ENCODE results near the gene PSMF1. TPM values are rescaled to one million over a fixed set of nuclear protein-coding genes. Genes with fewer than 3 reads are reported as not detected.

PSMF1 gene
- total and polyA plus RNA-seq, 2 donors from 2014 or later, result 93.2 to 135 TPM

DNA sequence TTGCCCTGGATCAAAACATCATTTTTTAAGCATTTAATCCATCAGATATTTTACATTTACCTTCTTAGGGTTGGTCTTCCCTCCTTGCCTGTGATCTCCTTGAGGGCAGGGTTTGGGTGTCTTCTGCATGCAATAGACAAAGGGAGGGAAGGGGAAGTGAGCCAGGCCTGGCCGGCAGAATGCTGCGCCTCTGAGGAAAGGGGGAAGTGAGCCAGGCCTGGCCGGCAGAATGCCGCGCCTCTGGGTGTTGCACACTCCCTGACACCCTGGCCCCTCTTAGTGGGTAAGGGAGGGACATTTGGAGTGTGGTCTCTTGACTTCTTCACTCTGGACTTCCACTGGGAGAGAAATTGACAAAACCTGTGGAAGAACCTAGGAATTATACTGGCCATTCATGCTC lies 12.4 kb downstream of the PSMF1 start:
- FAIRE-seq, result no peak
- DNase-seq, result peak in 1 of 5 donors; percentile 74

DNA sequence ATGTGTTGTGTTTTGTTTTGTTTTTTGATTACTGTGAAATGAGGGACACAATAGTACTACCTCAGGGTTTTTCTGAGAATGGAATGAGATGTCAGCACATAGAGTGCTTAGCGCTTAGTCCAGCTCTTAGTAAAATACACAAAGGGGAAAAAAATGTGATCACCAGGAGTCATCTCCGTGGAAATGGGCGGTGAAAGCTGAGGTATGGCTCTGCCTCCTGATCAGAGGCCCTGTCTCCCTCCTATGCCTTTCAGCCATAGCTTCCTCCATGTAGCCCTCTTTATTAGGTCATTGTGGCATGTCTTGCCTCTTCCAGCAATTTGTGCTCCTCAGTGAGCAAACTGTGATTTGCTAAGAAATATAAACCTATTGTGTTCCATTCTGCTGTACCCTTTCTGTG lies 13.0 kb downstream of the PSMF1 start:
- FAIRE-seq (no peak), DNase-seq (no peak)
- no peak overlapping the region for H3K4me3 ChIP-seq (ENCODE audit: low read length in 3 of 3)
- no peaks in the 10 kb centered on the region for H3K9me3 ChIP-seq (ENCODE audit: control insufficient read depth in 2 of 3, insufficient read depth in 1 of 3, low read length in 3 of 3)
- H3K36me3 ChIP-seq (ENCODE audit: control insufficient read depth in 2 of 3, insufficient read depth in 3 of 3, low read length in 3 of 3), result peaks cover 17 to 69% (median 53%) of the 10 kb centered on the region in 3 donors
- H3K27me3 ChIP-seq (ENCODE audit: control insufficient read depth, insufficient read depth, low read length), result no peaks in the 10 kb centered on the region
- no peaks in the 10 kb centered on the region for H3K4me1 ChIP-seq (ENCODE audit: control insufficient read depth in 2 of 3, insufficient read depth in 2 of 3, low read depth in 1 of 3, low read length in 3 of 3)
- H3K27ac ChIP-seq (ENCODE audit: low read depth in 2 of 2, low read length in 2 of 2), result no peak overlapping the region
- intact Hi-C loops (cut with DNase I), result no loop called here
- no peak overlapping the region for H3K9ac ChIP-seq (ENCODE audit: low read length in 3 of 3)
- TF ChIP-seq, protein P1, sequence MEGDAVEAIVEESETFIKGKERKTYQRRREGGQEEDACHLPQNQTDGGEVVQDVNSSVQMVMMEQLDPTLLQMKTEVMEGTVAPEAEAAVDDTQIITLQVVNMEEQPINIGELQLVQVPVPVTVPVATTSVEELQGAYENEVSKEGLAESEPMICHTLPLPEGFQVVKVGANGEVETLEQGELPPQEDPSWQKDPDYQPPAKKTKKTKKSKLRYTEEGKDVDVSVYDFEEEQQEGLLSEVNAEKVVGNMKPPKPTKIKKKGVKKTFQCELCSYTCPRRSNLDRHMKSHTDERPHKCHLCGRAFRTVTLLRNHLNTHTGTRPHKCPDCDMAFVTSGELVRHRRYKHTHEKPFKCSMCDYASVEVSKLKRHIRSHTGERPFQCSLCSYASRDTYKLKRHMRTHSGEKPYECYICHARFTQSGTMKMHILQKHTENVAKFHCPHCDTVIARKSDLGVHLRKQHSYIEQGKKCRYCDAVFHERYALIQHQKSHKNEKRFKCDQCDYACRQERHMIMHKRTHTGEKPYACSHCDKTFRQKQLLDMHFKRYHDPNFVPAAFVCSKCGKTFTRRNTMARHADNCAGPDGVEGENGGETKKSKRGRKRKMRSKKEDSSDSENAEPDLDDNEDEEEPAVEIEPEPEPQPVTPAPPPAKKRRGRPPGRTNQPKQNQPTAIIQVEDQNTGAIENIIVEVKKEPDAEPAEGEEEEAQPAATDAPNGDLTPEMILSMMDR (IDR thresholded peaks at IDR 0.05; ENCODE audit: borderline replicate concordance, extremely low read depth, insufficient read depth), result no peak

More for the DNA sequence above, 12.4 kb downstream of the PSMF1 start:
- H3K9me3 ChIP-seq (ENCODE audit: control insufficient read depth in 2 of 3, insufficient read depth in 1 of 3, low read length in 3 of 3), result no peaks in the 10 kb centered on the region
- no peaks in the 10 kb centered on the region for H3K4me1 ChIP-seq (ENCODE audit: control insufficient read depth in 2 of 3, insufficient read depth in 2 of 3, low read depth in 1 of 3, low read length in 3 of 3)
- H3K27me3 ChIP-seq (ENCODE audit: control insufficient read depth, insufficient read depth, low read length), result no peaks in the 10 kb centered on the region
- no peak overlapping the region for H3K9ac ChIP-seq (ENCODE audit: low read length in 3 of 3)
- peaks cover 16 to 70% (median 50%) of the 10 kb centered on the region in 3 donors for H3K36me3 ChIP-seq (ENCODE audit: control insufficient read depth in 2 of 3, insufficient read depth in 3 of 3, low read length in 3 of 3)
- no peak overlapping the region for H3K27ac ChIP-seq (ENCODE audit: low read depth in 2 of 2, low read length in 2 of 2)
- H3K4me3 ChIP-seq (ENCODE audit: low read length in 3 of 3), result no peak overlapping the region
- TF ChIP-seq, protein P1 (IDR thresholded peaks at IDR 0.05; ENCODE audit: borderline replicate concordance, extremely low read depth, insufficient read depth), result no peak
- intact Hi-C loops (cut with DNase I), result no loop called here

DNA sequence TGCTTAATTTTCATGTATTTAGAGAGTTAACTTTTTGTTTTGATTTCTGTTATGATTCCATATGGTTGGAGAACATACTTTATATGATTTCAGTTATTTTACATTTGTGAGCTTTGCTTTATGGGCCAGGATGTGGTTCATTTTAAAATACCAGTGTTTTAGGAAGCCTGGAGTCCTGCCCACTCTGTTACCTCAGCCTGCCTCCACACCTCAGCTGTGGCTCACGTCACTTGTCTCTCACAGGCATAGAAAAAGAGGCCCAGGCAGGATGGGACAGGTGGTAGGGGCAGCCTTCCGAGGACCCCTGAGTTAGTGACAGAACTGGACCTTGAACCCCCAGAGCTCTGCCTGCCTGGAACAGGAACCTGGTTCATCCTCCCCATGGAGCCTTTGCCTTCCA lies 16.0 kb downstream of the PSMF1 start:
- Histone ChIP-seq H3K27ac (ENCODE audit: low read depth in 2 of 2, low read length in 2 of 2) (no peak overlapping the region), H3K36me3 (ENCODE audit: control insufficient read depth in 2 of 3, insufficient read depth in 3 of 3, low read length in 3 of 3) (peaks cover 13 to 45% (median 44%) of the 10 kb centered on the region in 3 donors), H3K9ac (ENCODE audit: low read length in 3 of 3) (no peak overlapping the region), H3K9me3 (ENCODE audit: control insufficient read depth in 2 of 3, insufficient read depth in 1 of 3, low read length in 3 of 3) (no peaks in the 10 kb centered on the region), H3K27me3 (ENCODE audit: control insufficient read depth, insufficient read depth, low read length) (no peaks in the 10 kb centered on the region), H3K4me1 (ENCODE audit: control insufficient read depth in 2 of 3, insufficient read depth in 2 of 3, low read depth in 1 of 3, low read length in 3 of 3) (no peaks in the 10 kb centered on the region), H3K4me3 (ENCODE audit: low read length in 3 of 3) (no peak overlapping the region)
- FAIRE-seq (no peak), DNase-seq (no peak)
- TF ChIP-seq, protein P1 (IDR thresholded peaks at IDR 0.05; ENCODE audit: borderline replicate concordance, extremely low read depth, insufficient read depth), result no peak
- intact Hi-C loops (cut with DNase I), result no loop called here

DNA sequence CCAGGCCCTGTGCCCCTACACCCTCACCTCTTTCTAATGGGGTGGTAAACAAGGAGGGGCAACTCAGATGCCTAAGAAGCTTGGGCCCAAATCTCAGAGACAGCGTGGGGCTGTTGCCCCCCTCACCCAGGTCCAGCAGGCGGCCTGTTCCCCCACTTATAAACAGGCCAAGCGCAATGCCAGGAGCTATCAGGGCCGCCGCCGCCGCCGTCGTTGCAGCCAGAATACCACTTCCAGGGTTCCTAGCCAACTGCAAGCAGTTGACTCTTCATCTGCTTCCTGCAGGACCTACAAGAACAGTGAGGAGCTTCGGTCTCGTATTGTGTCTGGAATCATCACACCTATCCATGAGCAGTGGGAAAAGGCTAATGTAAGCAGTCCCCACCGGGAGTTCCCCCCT lies 16.4 kb downstream of the PSMF1 start:
- FAIRE-seq (no peak), DNase-seq (no peak)
- H3K4me3 ChIP-seq (ENCODE audit: low read length in 3 of 3), result no peak overlapping the region
- no peaks in the 10 kb centered on the region for H3K9me3 ChIP-seq (ENCODE audit: control insufficient read depth in 2 of 3, insufficient read depth in 1 of 3, low read length in 3 of 3)
- H3K9ac ChIP-seq (ENCODE audit: low read length in 3 of 3), result no peak overlapping the region
- TF ChIP-seq, protein P1 (IDR thresholded peaks at IDR 0.05; ENCODE audit: borderline replicate concordance, extremely low read depth, insufficient read depth), result no peak
- no peaks in the 10 kb centered on the region for H3K4me1 ChIP-seq (ENCODE audit: control insufficient read depth in 2 of 3, insufficient read depth in 2 of 3, low read depth in 1 of 3, low read length in 3 of 3)
- intact Hi-C loops (cut with DNase I), result no loop called here
- no peak overlapping the region for H3K27ac ChIP-seq (ENCODE audit: low read depth in 2 of 2, low read length in 2 of 2)
- no peaks in the 10 kb centered on the region for H3K27me3 ChIP-seq (ENCODE audit: control insufficient read depth, insufficient read depth, low read length)
- peaks cover 9 to 41% (median 40%) of the 10 kb centered on the region in 3 donors for H3K36me3 ChIP-seq (ENCODE audit: control insufficient read depth in 2 of 3, insufficient read depth in 3 of 3, low read length in 3 of 3)

Data from kidney (tissue), 14 donors.